GM08714 (cell line): ENCODE results near the gene GAMT.

ENCODE experiments used
- H3K4me3 ChIP-seq: fragments of 200-500 bp; sonication (Bioruptor generic); 2 replicates; pipeline ENCODE4 v1.5.1; 2014; ENCODE audit warnings: mild to moderate bottlenecking, low read length, inconsistent platforms
- ZNF274 ChIP-seq: IDR thresholded peaks from 2 replicates; pipeline ENCODE4 v1.6.1; 2012; ENCODE audit warnings: mild to moderate bottlenecking, low read depth, low read length

GAMT gene

DNA sequence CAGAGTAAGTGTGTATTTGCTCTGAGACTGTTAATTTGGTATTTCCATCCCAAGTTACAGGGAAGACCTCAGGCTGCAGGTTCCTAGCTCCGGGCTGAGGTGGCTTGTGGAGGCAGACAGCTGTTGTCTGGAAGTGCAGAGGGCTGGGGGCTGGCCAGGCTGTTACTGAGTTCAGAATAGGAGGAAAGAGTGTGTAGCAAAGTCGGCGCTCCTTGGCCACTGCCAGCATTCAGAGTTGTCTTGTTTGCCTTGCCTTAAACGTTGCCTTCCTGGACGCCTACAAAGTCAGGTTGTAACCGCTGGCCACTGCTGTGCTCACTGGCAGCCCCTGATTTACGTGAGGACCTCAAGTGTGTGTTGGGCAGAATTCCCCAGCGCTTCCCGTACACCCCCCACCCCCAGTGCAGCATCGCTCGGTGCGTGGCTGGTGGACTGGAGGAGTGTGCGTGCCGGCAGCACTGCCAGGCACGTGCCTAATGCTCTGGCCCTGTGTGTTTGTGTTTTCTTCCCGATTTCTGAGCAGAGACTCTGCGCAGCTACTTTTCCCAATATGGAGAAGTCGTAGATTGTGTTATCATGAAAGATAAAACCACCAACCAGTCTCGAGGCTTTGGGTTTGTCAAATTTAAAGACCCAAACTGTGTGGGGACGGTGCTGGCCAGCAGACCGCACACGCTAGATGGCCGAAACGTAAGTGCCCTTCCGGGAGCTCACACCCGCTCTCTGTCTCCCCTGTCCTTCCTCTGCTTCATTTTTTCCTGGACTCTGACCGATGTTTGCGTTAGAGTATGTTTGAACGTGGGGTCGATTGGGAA lies 16.5 kb upstream of the GAMT start:
- TF ChIP-seq ZNF274, result no peak
- no peak overlapping the region for H3K4me3 ChIP-seq

DNA sequence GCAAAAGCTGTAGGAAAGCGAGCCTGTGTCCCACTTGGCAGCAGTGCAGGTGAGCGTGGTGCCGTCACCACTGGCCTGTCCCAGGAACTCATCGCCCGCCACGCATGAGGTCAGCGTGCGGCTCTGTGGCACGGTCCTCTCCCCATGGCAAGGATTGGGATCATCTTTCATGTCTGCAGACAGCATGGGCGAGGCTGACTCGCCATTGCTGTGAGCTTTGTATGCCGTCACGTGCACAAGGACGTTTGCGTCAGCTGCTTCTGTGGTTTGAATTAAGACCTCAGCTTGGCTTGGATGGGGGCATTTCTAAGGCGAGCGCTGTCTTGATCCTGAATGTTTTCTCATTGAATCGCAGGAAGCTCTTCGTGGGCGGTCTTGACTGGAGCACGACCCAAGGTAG lies 15.8 kb upstream of the GAMT start:
- TF ChIP-seq ZNF274, result no peak
- H3K4me3 ChIP-seq, result no peak overlapping the region

DNA sequence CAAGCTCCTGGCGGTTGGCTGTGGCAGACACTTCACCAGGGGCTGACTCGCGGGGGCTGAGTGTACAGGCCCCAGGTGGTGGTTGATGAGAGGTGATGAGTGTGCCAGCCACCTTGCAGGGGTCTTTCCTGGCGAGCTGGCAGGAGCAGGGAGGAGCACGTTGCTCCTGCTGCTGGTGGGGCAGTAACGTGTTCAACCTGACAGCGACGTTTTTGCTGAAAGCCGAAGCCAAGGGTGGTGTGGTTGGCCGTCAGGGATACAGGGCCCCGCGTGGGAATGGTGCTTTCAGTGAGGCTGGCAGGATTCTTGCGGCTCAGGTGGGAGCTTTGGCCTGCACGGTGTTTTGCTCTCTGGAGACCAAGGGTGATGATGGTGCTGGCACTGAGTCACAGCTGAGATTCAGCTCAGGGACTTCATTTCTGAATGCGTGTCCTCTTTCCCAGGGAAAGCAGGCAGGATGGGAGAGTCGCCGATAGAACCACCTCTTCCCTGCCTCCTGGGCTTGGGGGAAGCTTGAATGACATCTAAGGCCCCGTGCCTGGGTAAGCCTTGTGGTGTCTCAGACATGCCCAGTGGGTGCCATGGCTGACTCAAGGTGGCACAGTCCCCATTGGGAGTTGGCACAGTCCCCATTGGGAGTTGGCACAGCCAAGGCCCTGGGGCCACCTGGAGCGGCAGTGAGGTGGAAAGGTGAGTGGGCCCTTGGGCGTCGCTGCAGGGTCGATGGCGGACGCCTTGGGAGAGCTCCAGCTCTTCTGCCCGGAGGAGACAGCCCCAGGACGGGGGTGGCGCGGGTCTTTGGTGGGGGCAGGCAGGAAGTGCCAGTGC lies 14.9 kb upstream of the GAMT start:
- no peak for TF ChIP-seq ZNF274
- no peak overlapping the region for H3K4me3 ChIP-seq

DNA sequence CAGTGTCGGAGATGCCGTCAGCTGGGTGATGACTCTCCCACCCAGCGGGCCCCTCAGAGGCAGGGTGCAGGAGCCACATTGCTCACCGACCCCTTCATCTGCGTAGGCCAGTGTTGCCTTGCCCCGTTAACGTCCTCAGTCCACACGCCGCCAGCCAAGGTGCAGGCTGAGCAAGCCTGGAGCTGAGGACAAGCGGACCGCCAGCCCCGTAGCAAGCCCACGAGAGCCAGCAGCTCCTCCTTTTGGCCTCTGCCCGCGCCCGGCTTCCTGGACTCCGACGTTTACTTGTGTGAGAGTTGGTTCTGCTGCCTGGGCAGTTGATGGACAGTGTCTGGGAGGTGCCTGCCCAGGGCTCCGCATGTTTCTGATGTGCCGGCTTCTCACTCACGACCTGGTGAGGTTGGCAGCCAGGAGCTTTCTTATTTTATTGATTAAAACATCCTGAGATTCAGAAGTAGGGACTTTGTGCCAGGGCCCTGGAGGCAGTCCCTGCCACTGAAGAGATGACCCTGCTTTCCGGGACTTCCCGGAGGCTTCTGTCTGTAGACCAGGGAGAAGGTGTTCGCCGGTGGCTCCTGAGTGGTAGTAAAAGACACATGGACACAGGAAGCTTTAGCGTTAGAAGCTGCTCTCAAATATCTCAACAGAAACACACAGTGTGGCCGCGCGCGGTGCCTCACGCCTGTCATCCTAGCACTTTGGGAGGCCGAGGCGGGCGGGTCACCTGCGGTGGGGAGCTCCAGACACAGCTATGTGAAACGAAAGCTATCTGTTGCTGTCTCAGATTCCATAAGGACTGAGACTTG lies 11.9 kb upstream of the GAMT start:
- no peak for TF ChIP-seq ZNF274
- no peak overlapping the region for H3K4me3 ChIP-seq

DNA sequence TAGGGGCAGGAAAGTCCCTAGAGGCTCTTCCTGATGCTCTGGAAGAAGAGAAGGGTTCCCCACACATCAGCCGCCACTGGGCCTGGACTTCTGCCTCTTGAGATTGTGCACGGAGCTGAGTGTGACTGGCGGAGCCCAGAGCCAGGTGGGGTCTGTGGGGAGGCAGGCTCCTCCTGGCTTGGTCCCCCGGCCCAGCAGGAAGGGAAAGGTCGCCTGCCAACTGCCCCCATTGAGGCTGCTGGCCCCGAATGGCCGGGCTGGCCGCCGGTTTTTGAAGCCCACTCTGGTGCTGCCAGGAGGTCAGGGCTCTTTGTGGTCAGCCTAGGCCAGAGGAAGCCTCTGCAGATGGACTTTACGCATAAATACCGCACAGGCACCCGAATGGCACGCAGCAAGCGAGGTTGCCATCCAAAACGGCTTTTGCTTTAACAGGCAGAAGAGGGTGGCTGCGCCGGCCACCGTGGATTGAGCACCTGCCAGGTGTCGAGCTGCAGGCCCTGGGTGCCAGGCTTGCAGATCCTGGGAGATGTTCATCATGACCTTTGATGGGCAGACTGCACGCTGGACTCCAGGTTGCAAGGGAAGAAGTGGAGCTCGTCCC lies 11.1 kb upstream of the GAMT start:
- TF ChIP-seq ZNF274, result no peak
- H3K4me3 ChIP-seq, result no peak overlapping the region

DNA sequence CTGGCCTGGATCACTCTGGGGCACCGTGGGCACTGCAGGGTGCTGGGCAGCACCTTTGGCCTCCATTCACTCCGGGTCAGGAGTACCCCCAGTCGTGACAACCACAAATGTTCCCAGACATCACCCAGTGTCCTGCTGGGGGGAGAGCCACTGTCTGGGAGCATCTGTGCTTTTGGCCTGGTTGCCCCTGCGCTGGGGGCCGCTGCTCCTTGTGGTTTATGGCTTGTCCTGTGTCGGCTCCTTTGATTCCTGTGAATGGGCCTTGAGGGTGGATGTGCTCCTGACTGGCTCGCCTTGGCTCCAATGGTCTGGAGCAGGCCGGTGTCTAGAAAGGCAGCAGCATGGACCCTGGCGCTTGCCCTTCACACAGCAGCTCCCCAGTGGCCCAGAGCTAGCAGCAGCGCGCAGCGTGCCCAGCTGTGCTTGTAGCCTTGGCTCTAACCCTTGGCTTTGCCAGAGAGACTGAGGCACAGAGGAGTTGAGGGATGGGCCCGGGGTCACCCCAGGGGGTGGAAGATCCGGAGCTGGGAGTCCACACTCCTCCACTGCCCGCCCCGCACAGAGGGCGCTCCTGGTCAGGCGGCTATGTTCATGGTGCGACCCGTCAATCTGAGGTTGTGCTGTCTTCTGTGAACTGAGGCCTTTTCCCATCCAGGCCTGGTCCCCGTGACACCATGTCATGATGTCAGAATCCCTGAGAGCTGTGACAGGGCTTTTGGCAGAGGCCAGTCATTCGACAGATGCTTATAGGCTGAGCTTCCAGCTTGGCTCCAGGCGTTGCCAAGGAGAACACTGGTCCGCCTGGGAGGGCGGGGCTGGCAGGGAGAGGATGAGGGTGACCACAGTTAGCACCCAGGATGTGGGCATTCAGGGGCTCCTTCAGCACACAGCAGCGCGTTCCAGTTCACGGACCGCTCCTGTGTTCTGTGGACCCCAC lies 10.2 kb upstream of the GAMT start:
- no peak for TF ChIP-seq ZNF274
- no peak overlapping the region for H3K4me3 ChIP-seq

DNA sequence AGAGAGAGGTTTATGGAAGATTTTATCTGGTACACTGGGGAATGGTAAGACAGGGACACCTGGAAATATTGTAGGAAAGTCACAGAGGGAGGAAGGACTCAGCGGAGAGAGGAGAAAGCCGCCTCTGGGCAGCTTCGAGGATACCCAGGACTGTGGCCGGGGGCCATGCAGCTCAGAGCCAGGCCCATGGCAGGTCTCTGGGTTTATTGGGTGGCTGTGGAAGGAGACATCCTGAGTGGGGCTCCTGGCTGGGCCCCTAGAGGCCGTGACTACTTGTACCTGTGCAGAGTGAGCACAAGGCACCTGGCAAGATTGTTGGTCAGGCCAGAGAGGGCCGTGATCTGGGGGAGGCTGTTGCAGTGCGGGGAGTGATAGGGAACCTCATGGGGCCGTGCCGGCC lies 9.4 kb upstream of the GAMT start:
- no peak for TF ChIP-seq ZNF274
- no peak overlapping the region for H3K4me3 ChIP-seq

DNA sequence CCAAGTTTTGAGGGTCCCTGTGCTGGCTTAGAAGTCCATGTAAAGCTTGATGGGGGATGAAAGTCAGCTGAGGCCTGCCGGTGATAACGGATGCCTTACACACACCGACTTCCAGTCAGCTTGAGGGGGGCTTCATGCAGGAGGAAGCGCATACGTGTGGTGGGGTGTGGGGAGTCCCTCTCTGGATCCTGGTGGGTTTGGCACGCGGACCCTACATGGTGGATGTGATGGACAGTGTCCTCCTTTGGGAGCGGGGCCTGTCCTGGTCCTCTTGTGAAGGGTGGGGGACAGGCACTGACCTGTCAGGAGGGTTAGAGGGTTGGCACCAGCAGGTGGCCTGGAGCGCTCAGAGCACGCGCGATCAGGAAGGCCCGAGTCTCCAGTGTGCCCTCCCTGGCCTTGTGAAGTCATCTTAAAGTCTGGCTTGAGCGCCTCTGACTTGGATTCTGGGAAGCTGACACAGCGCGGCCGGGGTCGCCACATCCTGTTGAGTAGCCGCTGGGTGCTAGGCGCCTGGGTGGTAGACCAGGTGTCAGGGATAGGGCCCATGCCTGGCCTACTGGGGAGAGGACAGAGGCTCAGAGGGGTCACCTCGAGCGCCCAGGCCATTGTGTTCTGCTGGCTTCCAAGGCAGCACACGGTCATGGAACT lies 8.9 kb upstream of the GAMT start:
- no peak for TF ChIP-seq ZNF274

DNA sequence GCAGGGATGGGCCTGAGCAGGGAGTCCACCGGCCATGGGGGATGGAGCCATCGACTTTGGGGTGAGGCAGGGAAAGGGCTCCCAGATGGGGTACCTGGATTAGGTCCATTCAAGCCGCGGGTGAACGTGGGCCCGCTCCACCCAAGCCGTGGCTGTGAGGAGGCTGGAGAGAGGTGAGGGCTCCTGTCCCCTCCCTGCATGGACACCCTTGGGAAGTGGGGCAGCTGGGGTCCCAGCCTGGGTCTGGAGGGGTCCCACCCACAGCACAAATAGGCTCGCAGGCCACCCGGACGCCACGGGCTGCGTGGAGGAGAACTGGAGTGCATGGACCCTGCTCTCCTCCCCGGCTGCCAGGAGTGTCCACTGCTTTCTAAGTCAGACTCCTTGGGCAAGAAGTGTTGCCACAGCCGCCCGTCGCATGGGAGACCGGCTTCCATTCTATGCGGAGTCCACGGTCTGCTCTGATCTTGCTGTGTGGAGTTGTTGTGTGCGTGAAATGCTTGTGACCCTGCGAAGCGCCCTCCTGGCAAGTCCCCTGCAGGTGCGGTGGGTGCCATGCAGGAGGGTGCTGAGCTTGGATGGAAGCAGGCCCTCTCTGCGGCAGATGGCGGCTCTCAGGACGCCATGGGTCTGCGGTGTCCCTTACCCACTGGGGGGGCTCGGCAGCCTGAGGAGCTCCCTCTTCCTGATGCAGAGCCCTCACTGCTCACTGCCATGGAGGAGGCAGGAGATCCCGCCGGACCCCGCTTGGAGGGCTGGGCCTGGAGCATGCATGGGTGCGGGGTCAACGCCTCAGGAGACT lies 8.1 kb upstream of the GAMT start:
- peak overlapping the region; percentile 67 for H3K4me3 ChIP-seq
- no peak for TF ChIP-seq ZNF274

More for the DNA sequence above, 8.9 kb upstream of the GAMT start:
- H3K4me3 ChIP-seq, result no peak overlapping the region

DNA sequence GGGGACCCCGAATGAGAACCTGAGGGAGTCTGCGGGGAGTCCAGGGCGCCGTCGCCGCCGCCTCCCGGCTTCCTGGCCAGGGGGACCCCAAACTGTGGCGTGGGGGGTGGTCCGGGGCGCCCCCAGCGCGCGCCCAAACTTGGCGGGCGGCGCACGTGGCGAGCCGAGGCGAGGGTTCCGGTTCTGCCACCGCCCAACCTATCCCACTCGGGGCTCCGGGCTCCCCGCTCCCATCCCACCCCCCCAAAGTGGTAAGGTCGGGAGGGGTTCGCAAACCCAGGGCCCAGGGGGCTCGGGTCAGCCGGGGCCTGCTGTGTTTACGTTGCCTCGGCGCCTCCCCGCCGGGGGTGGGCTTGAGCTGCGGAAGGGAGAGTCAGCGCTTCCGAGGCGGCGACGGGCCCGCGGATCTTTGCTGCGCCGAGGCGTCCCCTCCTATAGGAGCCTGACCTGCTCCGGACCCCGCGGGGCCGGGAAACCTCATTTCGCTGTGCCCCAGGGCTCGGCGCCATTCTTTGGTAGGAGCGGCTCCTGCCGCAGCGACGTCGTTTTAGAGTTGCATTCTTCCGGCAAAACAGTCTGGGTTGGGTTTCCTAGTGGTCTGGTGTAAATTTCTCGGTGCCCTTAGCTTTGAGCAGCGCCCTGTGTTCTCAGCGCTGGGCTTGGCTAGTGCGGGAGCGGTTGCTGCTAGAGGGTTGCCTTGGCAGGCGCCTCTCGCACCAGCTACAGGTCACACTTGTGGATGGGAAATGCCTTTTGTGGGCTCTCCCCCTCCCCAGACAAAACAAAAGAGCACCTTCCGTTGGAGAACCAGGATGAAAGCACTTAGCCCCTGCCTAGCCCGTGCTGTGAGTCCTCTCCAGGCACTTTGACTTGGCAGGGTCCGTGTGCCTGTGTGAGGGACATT lies 7.2 kb upstream of the GAMT start:
- no peak for TF ChIP-seq ZNF274
- H3K4me3 ChIP-seq, result peak overlapping the region; percentile 67
